ENCODE measurements around the gene ST8SIA3.
"Not testable (repeated sequence)": the region's sequence is repeated elsewhere in the genome, so short reads cannot be mapped to it uniquely, and the experiment has no call there.

ST8SIA3 gene

DNA sequence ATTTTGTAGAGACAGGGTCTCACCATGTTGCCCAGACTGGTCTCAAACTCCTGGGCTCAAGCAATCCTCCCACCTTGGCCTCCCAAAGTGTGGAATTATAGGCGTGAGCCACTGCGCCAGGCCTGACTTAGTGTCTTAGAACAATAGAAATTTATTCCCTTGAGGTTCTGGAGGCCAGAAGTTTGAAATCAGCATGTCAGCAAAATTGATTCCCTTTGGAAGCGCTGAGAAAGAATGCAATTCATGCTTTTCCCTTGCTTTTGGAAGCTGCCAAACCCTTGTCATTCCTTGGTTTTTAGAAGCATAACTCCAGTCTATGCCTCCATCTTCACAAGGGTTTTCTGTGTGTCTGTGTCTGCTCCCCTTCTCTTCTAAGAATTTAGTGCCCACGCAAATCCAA is 20.7 kb downstream of the ST8SIA3 start:
- no peak overlapping the region for H3K9ac ChIP-seq (ENCODE audit: low read length)
- H3K4me3 ChIP-seq (ENCODE audit: low read length), result no peak overlapping the region
- no peaks in the 10 kb centered on the region for H3K27me3 ChIP-seq (ENCODE audit: low read depth, low read length)
- H3K36me3 ChIP-seq (replicated peaks; ENCODE audit: low read depth, low read length), result no peaks in the 10 kb centered on the region
- no peaks in the 10 kb centered on the region for H3K4me1 ChIP-seq (ENCODE audit: low read length)
- TF ChIP-seq, protein P1, sequence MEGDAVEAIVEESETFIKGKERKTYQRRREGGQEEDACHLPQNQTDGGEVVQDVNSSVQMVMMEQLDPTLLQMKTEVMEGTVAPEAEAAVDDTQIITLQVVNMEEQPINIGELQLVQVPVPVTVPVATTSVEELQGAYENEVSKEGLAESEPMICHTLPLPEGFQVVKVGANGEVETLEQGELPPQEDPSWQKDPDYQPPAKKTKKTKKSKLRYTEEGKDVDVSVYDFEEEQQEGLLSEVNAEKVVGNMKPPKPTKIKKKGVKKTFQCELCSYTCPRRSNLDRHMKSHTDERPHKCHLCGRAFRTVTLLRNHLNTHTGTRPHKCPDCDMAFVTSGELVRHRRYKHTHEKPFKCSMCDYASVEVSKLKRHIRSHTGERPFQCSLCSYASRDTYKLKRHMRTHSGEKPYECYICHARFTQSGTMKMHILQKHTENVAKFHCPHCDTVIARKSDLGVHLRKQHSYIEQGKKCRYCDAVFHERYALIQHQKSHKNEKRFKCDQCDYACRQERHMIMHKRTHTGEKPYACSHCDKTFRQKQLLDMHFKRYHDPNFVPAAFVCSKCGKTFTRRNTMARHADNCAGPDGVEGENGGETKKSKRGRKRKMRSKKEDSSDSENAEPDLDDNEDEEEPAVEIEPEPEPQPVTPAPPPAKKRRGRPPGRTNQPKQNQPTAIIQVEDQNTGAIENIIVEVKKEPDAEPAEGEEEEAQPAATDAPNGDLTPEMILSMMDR (IDR thresholded peaks at IDR 0.05; ENCODE audit: low read depth, low read length), result no peak
- TF ChIP-seq EZH2phosphoT487 (IDR thresholded peaks at IDR 0.05; ENCODE audit: low read depth), result no peak
- H2AFZ ChIP-seq (ENCODE audit: low read depth, low read length), result no peak overlapping the region
- H4K20me1 ChIP-seq (ENCODE audit: insufficient read depth, low read length), result no peaks in the 10 kb centered on the region
- H3K79me2 ChIP-seq (ENCODE audit: low read length), result no peaks in the 10 kb centered on the region
- H3K27ac ChIP-seq (ENCODE audit: low read length), result no peak overlapping the region
- H3K4me2 ChIP-seq (ENCODE audit: low read length), result no peak overlapping the region
- H3K9me3 ChIP-seq (ENCODE audit: insufficient read depth, low read length), result no peaks in the 10 kb centered on the region

DNA sequence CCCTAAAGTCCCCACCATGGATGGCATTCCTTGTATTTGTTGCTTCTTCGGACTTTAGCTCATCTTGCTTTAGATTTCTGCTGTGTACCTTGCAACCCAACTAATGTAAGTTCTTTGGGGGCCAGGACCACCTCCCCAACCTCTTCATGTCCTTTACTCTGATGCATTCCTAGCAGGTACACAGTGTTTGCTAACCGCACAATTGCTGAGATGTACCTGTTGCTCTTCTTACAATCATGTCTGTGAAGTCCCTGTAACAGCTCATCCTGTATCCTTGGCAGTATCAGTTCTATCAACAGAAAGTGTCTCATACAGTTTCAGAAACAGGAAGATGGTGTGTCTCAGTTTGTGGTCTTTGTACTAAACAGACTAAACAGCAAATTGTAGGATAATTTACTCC is 24.1 kb downstream of the ST8SIA3 start:
- Histone ChIP-seq H4K20me1 (ENCODE audit: insufficient read depth, low read length) (no peaks in the 10 kb centered on the region), H3K79me2 (ENCODE audit: low read length) (no peaks in the 10 kb centered on the region), H3K36me3 (replicated peaks; ENCODE audit: low read depth, low read length) (no peaks in the 10 kb centered on the region), H3K27ac (ENCODE audit: low read length) (no peak overlapping the region), H3K4me2 (ENCODE audit: low read length) (no peak overlapping the region), H2AFZ (ENCODE audit: low read depth, low read length) (no peak overlapping the region), H3K9ac (ENCODE audit: low read length) (no peak overlapping the region), H3K27me3 (ENCODE audit: low read depth, low read length) (no peaks in the 10 kb centered on the region), H3K4me1 (ENCODE audit: low read length) (no peaks in the 10 kb centered on the region), H3K4me3 (ENCODE audit: low read length) (no peak overlapping the region), H3K9me3 (ENCODE audit: insufficient read depth, low read length) (no peaks in the 10 kb centered on the region)
- TF ChIP-seq, protein P1 (IDR thresholded peaks at IDR 0.05; ENCODE audit: low read depth, low read length), result no peak
- TF ChIP-seq EZH2phosphoT487 (IDR thresholded peaks at IDR 0.05; ENCODE audit: low read depth), result no peak

DNA sequence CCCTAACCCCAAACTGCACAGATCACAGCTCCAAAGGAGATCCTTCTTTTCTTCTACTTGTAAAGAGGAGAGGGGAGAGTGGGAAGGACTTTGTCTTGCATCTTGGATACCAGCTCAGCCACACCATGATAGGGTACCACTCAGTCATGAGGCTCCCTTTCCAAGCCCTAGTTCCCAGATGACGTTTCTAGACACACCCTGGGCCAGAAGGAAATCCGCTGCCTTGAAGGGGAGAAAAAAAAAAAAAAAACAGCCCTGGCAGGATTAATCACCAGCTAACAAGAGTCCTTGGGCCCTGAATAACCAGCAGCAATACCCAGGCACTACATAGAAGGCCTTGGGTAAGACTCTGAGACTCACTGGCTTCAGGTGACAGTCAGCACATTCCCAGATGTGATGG is 36.9 kb downstream of the ST8SIA3 start:
- Histone ChIP-seq H4K20me1 (ENCODE audit: insufficient read depth, low read length) (no peaks in the 10 kb centered on the region), H3K79me2 (ENCODE audit: low read length) (no peaks in the 10 kb centered on the region), H3K27me3 (ENCODE audit: low read depth, low read length) (no peaks in the 10 kb centered on the region), H3K9ac (ENCODE audit: low read length) (no peak overlapping the region), H3K27ac (ENCODE audit: low read length) (no peak overlapping the region), H3K36me3 (replicated peaks; ENCODE audit: low read depth, low read length) (no peaks in the 10 kb centered on the region), H3K4me3 (ENCODE audit: low read length) (no peak overlapping the region), H3K9me3 (ENCODE audit: insufficient read depth, low read length) (no peaks in the 10 kb centered on the region), H3K4me2 (ENCODE audit: low read length) (no peak overlapping the region), H2AFZ (ENCODE audit: low read depth, low read length) (no peak overlapping the region), H3K4me1 (ENCODE audit: low read length) (peaks cover 23% of the 10 kb centered on the region)
- TF ChIP-seq EZH2phosphoT487 (IDR thresholded peaks at IDR 0.05; ENCODE audit: low read depth), result no peak

DNA sequence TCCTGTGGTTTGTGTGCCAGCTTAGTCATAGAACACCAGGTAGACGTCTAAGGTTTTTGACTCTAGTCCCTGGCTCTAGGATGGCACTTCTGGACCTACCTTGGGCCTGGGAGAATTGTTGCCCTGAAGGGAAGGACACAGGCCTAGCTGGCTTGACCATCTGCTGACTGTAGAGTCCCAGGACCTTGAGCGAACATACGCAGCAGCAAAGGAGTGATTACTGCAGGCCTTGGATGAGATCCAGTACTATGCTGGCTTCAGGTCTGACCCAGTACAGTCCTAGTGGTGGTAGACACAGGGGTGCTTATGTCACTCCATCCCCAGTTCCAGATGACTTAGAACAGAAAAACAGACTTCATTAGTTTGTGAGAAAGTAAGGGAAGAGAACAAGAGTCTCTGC is 37.7 kb downstream of the ST8SIA3 start:
- no peak overlapping the region for H3K9ac ChIP-seq (ENCODE audit: low read length)
- no peak overlapping the region for H3K4me3 ChIP-seq (ENCODE audit: low read length)
- no peak overlapping the region for H3K27ac ChIP-seq (ENCODE audit: low read length)
- no peak for TF ChIP-seq EZH2phosphoT487 (IDR thresholded peaks at IDR 0.05; ENCODE audit: low read depth)
- TF ChIP-seq, protein P1 (IDR thresholded peaks at IDR 0.05; ENCODE audit: low read depth, low read length), result no peak
- no peaks in the 10 kb centered on the region for H3K27me3 ChIP-seq (ENCODE audit: low read depth, low read length)
- H4K20me1 ChIP-seq (ENCODE audit: insufficient read depth, low read length), result no peaks in the 10 kb centered on the region
- peaks cover 1% of the 10 kb centered on the region; the same call in 1 of the 2 replicates for H3K9me3 ChIP-seq (ENCODE audit: insufficient read depth, low read length)
- no peak overlapping the region for H2AFZ ChIP-seq (ENCODE audit: low read depth, low read length)
- H3K79me2 ChIP-seq (ENCODE audit: low read length), result no peaks in the 10 kb centered on the region
- no peaks in the 10 kb centered on the region for H3K36me3 ChIP-seq (replicated peaks; ENCODE audit: low read depth, low read length)
- no peak overlapping the region for H3K4me2 ChIP-seq (ENCODE audit: low read length)
- H3K4me1 ChIP-seq (ENCODE audit: low read length), result peaks cover 23% of the 10 kb centered on the region

DNA sequence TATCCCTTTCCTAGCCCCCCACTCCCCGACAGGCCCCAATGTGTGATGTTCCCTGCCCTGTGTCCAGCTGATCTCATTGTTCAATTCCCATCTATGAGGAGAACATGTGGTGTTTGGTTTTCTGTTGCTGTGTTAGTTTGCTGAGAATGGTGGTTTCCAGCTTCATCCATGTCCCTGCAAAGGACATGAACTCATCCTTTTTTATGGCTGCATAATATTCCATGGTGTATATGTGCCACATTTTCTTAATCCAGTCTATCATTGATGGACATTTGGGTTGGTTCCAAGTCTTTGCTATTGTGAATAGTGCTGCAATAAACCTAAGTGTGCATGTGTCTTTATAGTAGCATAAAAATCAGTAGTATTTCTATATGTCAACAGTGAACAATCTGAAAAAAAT is 42.4 kb downstream of the ST8SIA3 start:
- not testable (repeated sequence) for H3K4me2 ChIP-seq (ENCODE audit: low read length); H3K4me3 ChIP-seq (ENCODE audit: low read length); H4K20me1 ChIP-seq (ENCODE audit: insufficient read depth, low read length); H3K9ac ChIP-seq (ENCODE audit: low read length); H3K79me2 ChIP-seq (ENCODE audit: low read length); H3K9me3 ChIP-seq (ENCODE audit: insufficient read depth, low read length); H3K27me3 ChIP-seq (ENCODE audit: low read depth, low read length); H3K4me1 ChIP-seq (ENCODE audit: low read length); H3K27ac ChIP-seq (ENCODE audit: low read length); H3K36me3 ChIP-seq (replicated peaks; ENCODE audit: low read depth, low read length); H2AFZ ChIP-seq (ENCODE audit: low read depth, low read length)

DNA sequence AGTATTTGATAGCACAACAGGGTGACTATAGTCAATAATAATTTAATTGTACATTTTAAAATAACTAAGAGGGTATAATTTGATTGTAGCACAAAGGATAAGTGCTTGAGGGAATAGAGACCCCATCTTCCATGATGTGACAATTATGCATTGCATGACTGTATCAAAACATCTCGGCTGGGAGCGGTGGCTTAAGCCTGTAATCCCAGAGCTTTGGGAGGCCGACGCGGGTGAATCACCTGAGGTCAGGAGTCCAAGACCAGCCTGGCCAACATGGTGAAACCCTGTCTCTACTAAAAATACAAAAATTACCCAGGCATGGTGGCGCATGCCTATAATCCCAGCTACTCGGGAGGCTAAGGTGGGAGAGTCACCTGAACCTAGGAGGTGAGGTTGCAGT is 44.5 kb downstream of the ST8SIA3 start:
- H3K27ac ChIP-seq (ENCODE audit: low read length), result not testable (repeated sequence)

More for the DNA sequence above, 44.5 kb downstream of the ST8SIA3 start:
- not testable (repeated sequence) for H4K20me1 ChIP-seq (ENCODE audit: insufficient read depth, low read length); H2AFZ ChIP-seq (ENCODE audit: low read depth, low read length); H3K9ac ChIP-seq (ENCODE audit: low read length); H3K27me3 ChIP-seq (ENCODE audit: low read depth, low read length); H3K79me2 ChIP-seq (ENCODE audit: low read length); H3K9me3 ChIP-seq (ENCODE audit: insufficient read depth, low read length); H3K4me1 ChIP-seq (ENCODE audit: low read length); H3K4me3 ChIP-seq (ENCODE audit: low read length); H3K36me3 ChIP-seq (replicated peaks; ENCODE audit: low read depth, low read length); H3K4me2 ChIP-seq (ENCODE audit: low read length)
